B cell (primary cell): Measurements from ENCODE around the gene NIN.

ENCODE experiments used
- CTCF ChIP-seq: fragments of 200-600 bp; IDR thresholded peaks from one replicate; pipeline ENCODE4 v1.8.0; 2022; ENCODE audit warnings: antibody characterized with exemption, mild to moderate bottlenecking
- EZH2 ChIP-seq: IDR thresholded peaks from 2 replicates; pipeline ENCODE4 v1.6.1; 2012; ENCODE audit warnings: borderline replicate concordance, low read depth, mild to moderate bottlenecking, moderate library complexity, low read length; ENCODE audit not compliant: insufficient read depth, poor library complexity, severe bottlenecking

- TF ChIP-seq CTCF (no peak), EZH2 (no peak)
Measured at GRCh38 chr14:50829489-50830043, 1.4 kb downstream of the NIN start.
